Measurements from ENCODE around the gene MUC20.
"Not testable (repeated sequence)": the region's sequence is repeated elsewhere in the genome, so short reads cannot be mapped to it uniquely, and the experiment has no call there.

DNA sequence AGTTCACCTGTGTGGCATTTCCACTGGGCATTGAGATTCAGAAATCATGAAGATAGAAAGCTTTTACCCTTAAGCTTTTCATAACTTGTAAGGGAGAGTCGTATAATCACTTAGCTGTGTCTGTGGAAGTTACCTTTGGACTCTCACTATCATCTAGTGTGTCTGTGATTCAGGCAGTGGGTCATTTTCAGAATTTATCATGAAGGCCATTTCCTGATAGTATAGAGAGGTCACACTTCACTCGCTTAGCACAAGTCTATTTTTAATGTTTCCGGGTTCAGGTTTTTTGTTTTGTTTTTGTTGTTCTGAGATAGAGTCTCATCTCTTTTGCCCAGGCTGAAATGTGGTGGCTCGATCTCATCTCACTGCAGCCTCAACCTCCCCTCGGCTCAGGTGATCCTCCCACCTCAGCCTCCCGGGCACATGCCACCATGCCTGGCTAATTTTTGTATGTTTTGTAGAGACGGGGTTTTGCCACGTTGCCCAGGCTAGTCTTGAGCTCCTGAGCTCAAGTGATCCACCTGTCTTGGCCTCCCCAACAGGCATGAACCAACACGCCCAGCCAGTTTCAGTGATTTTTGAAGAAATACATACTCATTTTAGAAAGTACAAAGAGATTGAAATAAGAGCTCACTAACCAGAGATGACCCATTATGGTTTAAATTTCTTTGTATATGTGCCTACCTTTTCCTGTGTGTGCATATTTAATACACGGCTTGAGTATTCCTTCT, 36.1 kb upstream of the MUC20 start:
- TF ChIP-seq, protein P1, sequence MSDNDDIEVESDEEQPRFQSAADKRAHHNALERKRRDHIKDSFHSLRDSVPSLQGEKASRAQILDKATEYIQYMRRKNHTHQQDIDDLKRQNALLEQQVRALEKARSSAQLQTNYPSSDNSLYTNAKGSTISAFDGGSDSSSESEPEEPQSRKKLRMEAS (IDR thresholded peaks at IDR 0.05; ENCODE audit: low read depth, low read length) = not testable (repeated sequence)
- not testable (repeated sequence) for TF ChIP-seq POLR2A (IDR thresholded peaks at IDR 0.05; ENCODE audit: extremely low read depth, insufficient read length)

Measured in NB4 (cell line).